ENCODE data around the gene COQ4.
"Not testable (repeated sequence)": the region's sequence is repeated elsewhere in the genome, so short reads cannot be mapped to it uniquely, and the experiment has no call there.

COQ4 gene

GRCh38 chr9:128337936-128338335 lies 15.3 kb downstream of the COQ4 start:
- no peak for DNase-seq (ENCODE audit: low spot score)
- no peak for TF ChIP-seq CTCF (IDR thresholded peaks at IDR 0.05; ENCODE audit: extremely low read depth, missing control alignments)

DNA sequence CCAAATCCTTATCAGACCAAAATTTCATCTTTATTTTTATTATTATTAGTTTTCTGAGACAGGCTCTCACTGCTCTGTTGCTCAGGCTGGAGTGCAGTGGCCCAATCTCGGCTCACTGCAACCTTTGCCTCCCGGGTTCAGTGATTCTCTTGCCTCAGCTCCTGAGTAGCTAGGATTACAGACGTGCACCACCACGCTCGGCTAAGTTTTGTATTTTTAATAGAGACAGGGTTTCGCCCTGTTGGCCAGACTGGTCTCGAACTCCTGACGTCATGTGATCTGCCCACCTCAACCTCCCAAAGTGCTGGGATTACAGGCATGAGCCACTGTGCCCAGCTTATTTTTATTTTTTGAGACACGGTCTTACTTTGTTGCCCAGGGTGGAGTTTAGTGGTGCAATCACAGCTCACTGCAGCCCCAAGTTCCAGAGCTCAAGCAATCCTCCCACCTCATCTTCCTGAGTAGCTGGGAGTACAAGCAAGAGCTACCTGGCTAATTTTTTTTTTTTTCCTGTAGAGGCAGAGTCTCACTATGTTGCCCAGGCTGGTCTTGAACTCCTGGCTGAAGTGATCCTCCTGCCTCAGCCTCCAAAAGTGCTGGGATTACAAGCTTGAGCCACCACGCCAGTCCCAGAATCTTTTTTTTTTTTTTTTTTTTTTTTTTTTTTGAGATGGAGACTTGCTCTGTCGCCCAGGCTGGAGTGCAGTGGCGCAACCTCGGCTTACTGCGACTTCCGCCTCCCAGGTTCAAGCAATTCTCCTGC lies 16.4 kb downstream of the COQ4 start:
- not testable (repeated sequence) for DNase-seq (ENCODE audit: low spot score)

GRCh38 chr9:128339761-128340690 lies 17.4 kb downstream of the COQ4 start, which contains the start of gene SLC27A4:
Gene SLC27A4 (plus strand): TSS chr9:128340527. CDS start chr9:128343133, 2,606 bp downstream.
- no peak for TF ChIP-seq CTCF (IDR thresholded peaks at IDR 0.05; ENCODE audit: extremely low read depth, missing control alignments)
- peak; percentile 95 for DNase-seq (ENCODE audit: low spot score)

GRCh38 chr9:128340691-128341434 lies 18.2 kb downstream of the COQ4 start:
- TF ChIP-seq CTCF (IDR thresholded peaks at IDR 0.05; ENCODE audit: extremely low read depth, missing control alignments) = no peak
- peak; percentile 45 for DNase-seq (ENCODE audit: low spot score)

GRCh38 chr9:128341435-128341849 lies 18.8 kb downstream of the COQ4 start:
- TF ChIP-seq CTCF (IDR thresholded peaks at IDR 0.05; ENCODE audit: extremely low read depth, missing control alignments) = peak; percentile 65
- DNase-seq (ENCODE audit: low spot score) = peak; percentile 90

DNA sequence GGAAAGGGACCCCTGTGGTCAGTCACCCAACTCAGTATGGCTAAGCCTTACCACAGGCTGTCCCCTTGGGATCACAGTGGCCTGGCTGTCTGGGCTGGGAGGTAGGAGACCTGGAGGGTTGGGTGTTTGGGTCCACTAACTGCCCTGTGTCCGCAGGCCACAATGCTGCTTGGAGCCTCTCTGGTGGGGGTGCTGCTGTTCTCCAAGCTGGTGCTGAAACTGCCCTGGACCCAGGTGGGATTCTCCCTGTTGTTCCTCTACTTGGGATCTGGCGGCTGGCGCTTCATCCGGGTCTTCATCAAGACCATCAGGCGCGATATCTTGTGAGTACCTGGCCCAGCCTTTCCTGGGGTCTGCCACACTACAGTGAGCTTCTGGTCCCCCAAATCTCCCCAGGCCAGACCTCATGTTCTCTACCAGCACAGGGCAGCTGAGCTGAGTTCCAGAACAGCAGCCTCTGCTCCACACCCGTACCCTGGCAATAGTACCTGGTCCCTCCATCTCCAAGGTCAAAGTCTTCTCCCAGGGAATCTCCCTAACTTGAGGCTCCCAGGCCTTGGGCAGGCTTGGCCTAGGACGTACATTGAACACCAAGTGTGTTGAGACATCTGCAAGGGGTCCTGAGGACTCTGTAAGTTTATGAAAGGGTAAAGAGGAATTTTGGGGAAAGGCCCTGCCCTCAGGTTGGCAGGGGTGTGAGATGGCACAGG lies 20.5 kb downstream of the COQ4 start:
- DNase-seq (ENCODE audit: low spot score) = no peak
- no peak for TF ChIP-seq CTCF (IDR thresholded peaks at IDR 0.05; ENCODE audit: extremely low read depth, missing control alignments)

DNA sequence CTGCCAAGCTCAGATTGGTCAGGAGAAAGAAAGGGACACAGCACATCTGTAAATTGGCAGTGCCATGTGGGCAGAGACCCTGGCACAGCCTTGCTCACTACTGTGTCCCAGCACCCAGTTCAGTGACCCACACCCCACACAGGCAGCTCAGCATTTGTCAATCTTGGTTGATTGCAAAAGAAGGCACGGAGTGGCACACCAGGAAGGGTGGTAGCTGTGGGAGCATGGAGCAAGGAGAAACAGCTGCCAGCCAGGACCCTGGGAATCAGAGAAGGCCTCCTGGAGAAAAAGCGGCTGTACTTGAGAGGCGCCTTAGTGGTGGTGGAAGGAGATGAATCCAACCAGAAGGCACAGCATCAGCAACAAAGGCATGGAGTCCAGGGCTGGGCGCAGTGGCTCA lies 21.2 kb downstream of the COQ4 start:
- no peak for TF ChIP-seq CTCF (IDR thresholded peaks at IDR 0.05; ENCODE audit: extremely low read depth, missing control alignments)
- no peak for DNase-seq (ENCODE audit: low spot score)
